HAP-1 (cell line): ENCODE measurements around the gene ZDBF2.
A peak's percentile ranks its signal among the peaks of the same experiment; 100 is the strongest.
"Not testable (repeated sequence)": the region's sequence is repeated elsewhere in the genome, so short reads cannot be mapped to it uniquely, and the experiment has no call there.

ENCODE experiments used
- DNase-seq, 2 experiments: peaks; one replicate each; pipeline ENCODE4 v3.0.0-alpha.2; 2016 to 2020; ENCODE audit warnings: low spot score in 2 of 2
- H3K27me3 ChIP-seq: fragments of 250-450 bp; sonication (Bioruptor Pico); 2 replicates; pipeline ENCODE4 v1.5.1; 2020; ENCODE audit warnings: low read depth, mild to moderate bottlenecking, moderate library complexity
- H3K36me3 ChIP-seq: fragments of 250-450 bp; sonication (Bioruptor Pico); replicated peaks from 2 replicates; pipeline ENCODE4 v1.5.1; 2020; ENCODE audit warnings: mild to moderate bottlenecking
- H3K4me1 ChIP-seq: fragments of 250-450 bp; sonication (Bioruptor Pico); 2 replicates; pipeline ENCODE4 v1.5.1; 2020; ENCODE audit warnings: mild to moderate bottlenecking
- H3K4me3 ChIP-seq: fragments of 250-450 bp; sonication (Bioruptor Pico); 2 replicates; pipeline ENCODE4 v1.5.1; 2020; ENCODE audit warnings: mild to moderate bottlenecking, moderate library complexity
- H3K9me3 ChIP-seq: fragments of 250-450 bp; sonication (Bioruptor Pico); 2 replicates; pipeline ENCODE4 v1.5.1; 2020; ENCODE audit warnings: mild to moderate bottlenecking, moderate library complexity
- in situ Hi-C: fragments of 300-500 bp; cut with MboI; formaldehyde crosslinking; loops from 3 replicates; pipeline ENCODE4 v1.14.3; 2020; ENCODE audit warnings: low sequenced_read_pairs, inconsistent platforms, mixed read lengths

ZDBF2 gene

DNA sequence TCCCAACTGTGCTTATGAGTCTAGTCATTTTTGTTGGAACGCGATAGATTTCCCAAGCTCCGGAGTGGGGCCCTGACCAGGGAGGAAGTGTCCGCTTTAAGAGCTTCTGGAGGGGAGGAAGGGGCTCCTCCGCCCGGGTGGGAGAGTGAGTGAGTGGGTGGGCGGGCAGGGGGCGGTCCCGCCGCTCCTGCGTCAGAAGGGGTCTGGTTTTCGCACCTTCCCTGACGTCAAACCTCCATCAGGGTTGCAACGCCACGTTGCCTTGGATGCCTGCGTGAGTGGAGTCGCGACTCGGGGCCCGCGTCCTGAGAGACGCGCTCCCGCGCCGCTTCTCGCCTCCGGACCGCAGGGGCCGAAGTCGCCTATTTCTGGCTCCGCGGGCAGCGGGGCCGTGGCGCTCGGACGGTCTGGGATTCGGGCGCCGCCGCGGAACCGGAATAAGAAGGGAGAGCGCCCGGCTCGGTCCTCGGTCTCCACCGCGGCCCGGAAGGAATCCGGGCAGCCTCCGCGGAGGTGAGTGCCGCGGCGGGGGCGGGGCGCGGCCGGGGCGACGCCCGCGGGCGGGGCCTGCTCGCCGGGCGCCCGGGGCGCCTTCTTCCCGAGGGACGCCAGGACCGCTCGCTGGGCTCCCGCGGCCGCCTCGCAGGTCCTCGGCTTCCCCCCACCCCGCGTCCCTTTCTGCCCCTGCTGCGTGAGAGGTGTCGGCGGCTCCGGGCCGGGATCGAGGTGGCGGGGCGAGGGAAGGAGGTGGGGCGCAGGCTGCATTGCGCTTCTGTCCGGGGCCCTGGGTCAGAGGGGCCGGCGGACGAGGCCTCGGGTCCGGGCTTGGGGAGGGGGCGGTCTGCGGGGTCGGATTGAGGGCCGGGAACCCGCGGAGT is at the start of gene ZDBF2:
Gene ZDBF2 (plus strand): TSS at position 230 of the 878 bp plus-strand sequence. CDS start 7,187 bp downstream, outside the sequence.
- in situ Hi-C loops = no loop called here
- peak; percentile 38 to 67 for DNase-seq
- peak within 1 kb of the TSS; percentile 66 for H3K4me3 ChIP-seq
- peaks cover 15% of the 10 kb centered on the region for H3K4me1 ChIP-seq
- H3K27me3 ChIP-seq = peaks cover 6% of the 10 kb centered on the region; the same call in 1 of the 2 replicates
- no peaks in the 10 kb centered on the region for H3K36me3 ChIP-seq
- H3K9me3 ChIP-seq = no peaks in the 10 kb centered on the region

DNA sequence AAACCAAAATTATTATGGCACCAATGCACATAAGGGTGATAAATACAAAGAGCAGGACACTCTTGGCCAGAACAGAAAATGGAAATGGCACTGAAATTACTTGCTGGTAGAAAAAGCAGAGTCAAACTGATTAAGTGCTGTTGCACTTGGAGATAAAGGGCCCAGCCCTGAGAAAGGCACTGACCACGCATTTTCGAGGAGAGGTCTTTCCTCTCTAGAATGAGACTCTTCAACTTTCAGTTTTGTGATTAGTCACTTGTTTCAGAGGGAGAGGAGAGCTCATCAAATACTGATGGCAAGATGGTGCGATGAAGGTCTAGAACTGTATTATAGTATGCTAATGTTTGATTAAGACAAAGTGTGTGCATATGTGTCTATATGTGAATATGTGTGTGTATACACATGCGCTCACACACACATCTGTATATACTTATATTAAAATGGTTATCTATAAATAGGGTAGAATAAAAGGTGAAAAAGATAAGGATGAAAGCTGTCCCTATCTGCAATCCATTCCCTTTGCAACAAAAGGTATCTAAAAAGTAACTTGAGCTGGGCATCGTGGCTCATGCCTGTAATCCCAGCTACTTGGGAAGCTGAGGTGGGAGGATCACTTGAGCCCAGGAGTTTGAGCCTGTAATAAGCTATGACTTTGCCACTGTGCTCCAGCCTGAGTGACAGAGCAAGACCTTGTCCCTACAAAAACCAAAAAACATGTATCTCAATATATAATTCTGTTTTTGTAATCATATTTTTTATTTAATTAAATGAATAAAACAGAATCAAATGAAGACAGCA is 48.8 kb upstream of the ZDBF2 start:
- H3K4me1 ChIP-seq = peaks cover 12% of the 10 kb centered on the region
- H3K4me3 ChIP-seq = no peak overlapping the region
- no peak for DNase-seq
- in situ Hi-C loops = no loop called here
- no peaks in the 10 kb centered on the region for H3K36me3 ChIP-seq
- no peaks in the 10 kb centered on the region for H3K27me3 ChIP-seq
- H3K9me3 ChIP-seq = peaks cover 8% of the 10 kb centered on the region; the same call in 1 of the 2 replicates

DNA sequence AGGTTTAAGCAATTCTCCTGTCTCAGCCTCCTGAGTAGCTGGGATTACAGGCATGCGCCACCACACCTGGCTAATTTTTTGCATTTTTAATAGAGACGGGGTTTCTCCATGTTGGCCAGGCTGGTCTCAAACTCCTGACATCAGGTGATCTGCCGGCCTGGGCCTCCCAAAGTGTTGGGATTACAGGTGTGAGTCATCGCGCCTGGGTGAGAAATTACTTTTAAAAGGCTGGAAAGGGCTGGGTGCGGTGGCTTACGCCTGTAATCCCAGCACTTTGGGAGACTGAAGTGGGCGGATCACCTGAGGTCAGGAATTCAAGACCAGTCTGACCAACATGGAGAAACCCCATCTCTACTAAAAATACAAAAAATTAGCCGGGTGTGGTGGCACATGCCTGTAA is 45.8 kb upstream of the ZDBF2 start:
- H3K36me3 ChIP-seq, H3K27me3 ChIP-seq, H3K4me3 ChIP-seq, in situ Hi-C loops, H3K9me3 ChIP-seq, H3K4me1 ChIP-seq, DNase-seq: not testable (repeated sequence)

DNA sequence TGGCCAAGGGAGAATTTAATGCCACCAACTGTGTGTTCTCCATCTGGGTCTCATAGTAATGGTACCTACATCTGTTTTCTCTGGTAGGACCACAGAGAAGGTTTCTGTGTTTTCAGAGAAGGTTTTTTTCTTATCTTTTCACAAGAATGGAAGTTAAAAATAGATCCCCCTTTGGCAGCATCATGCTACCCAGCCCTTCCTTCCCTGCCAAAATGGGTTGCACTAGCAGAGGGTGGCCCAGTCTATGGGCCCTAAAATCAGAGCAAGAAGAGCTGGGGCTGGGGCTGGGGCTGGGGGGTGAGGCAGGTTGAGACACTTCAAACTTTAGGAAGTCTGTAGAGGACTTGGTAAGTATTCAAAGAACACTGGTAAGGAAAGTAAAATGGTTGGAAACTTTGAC is 44.8 kb upstream of the ZDBF2 start:
- H3K9me3 ChIP-seq = peaks cover 4% of the 10 kb centered on the region; the same call in 1 of the 2 replicates
- peaks cover 9% of the 10 kb centered on the region for H3K4me1 ChIP-seq
- H3K4me3 ChIP-seq = no peak overlapping the region
- in situ Hi-C loops = no loop called here
- no peak for DNase-seq
- no peaks in the 10 kb centered on the region for H3K27me3 ChIP-seq
- no peaks in the 10 kb centered on the region for H3K36me3 ChIP-seq

DNA sequence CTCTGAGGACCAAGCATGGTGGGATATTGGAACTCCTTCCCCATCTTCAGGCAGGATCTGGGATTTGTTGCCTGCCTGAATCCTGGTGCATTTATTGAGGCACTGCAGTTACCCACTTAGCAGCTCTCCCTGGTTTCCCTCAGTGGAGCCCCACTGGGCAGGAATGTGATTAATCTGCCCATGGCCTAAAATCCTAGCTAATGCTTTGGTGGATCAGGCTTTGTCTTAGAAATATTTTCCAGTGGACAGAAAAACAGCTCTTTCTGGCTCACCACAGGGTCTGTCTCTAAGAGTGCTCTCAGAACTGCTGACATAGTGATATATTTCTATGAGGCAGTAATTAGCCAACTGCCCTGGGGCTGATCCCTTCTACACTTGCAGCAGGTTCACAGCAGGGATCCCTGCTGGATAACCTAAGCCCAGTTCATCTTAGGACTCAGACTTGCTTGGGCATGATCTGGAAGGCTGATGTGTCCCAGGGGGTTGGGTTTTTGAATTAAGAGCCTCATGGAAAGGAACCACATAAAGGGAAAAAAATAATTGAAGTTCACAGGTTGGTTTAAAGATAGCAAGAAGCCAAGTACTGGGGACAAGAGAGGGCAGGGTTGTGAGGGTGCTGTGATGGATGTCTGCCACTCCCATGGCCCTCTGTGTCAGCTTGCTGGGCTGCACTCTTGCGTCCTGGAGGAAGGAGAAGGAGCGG is 44.3 kb upstream of the ZDBF2 start:
- Histone ChIP-seq H3K36me3 (no peaks in the 10 kb centered on the region), H3K4me1 (peaks cover 9% of the 10 kb centered on the region), H3K4me3 (no peak overlapping the region), H3K9me3 (peaks cover 4% of the 10 kb centered on the region; the same call in 1 of the 2 replicates), H3K27me3 (no peaks in the 10 kb centered on the region)
- in situ Hi-C loops = no loop called here
- DNase-seq = peak; percentile 86 to 88

DNA sequence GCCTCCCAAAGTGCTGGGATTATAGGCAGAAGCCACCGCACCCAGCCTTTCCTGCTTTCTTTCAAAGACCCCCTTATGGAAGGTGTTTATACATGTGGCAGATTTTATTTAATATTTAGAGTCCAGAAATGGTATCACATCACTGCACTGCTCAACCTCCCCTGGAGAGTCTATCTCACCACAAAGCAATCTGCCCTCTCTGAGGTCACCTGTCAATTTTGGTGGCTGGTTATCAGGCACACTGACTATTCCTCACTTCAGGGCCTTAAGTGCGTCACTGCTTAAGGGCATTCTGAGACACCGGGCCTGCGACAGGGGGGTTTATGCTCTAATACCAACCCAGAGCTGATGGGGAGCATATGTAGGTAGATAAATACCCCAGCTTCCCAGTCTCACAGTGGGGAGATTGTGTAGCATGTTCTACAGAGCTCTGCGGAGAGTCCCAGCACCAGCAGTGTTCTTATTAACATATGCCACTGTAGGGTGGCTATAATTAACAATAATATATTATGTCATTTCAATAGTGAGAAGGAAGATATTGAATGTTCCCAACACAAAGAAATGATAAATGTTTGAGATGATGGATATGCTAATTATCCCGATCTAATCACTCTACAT is 42.7 kb upstream of the ZDBF2 start:
- Histone ChIP-seq H3K27me3 (no peaks in the 10 kb centered on the region), H3K4me1 (peaks cover 9% of the 10 kb centered on the region), H3K9me3 (peaks cover 4% of the 10 kb centered on the region; the same call in 1 of the 2 replicates), H3K36me3 (no peaks in the 10 kb centered on the region), H3K4me3 (no peak overlapping the region)
- DNase-seq = no peak
- in situ Hi-C loops = no loop called here

DNA sequence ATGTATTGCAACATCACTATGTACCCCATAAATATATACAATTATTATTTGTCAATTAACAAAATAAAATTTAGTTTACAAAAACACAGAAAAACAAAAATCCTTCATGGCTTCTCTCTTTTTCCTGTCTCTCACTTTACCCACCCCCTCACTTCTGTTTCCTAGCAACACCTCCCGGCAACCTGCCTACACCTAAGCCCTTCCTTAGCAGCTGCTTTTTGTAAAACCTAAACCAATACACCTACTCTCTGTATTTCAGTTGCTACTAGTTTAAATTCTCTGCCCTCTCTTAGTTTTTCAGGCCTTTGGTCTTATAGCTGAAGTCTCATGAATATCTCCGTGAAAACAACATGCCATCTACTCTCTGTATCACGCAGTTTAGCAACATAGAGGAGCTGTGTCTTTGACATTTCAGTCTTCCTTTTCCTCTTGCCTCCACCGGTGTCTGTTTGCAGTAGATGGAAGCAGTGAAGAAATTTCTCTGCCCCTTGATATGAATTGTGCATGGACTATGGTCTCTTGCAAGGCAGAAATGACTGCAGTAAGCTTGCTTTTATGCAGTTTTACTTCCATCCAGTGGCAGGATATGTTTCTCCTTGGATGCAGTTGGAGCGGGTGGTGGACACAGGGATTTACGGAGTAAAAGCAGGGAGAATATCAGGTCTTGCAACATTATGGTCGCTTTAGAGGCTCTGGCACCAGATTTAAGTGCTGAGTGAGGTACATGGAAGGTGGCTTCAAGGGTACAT is 42.0 kb upstream of the ZDBF2 start:
- H3K4me1 ChIP-seq = peaks cover 9% of the 10 kb centered on the region
- no peak for DNase-seq
- in situ Hi-C loops = no loop called here
- H3K36me3 ChIP-seq = no peaks in the 10 kb centered on the region
- H3K27me3 ChIP-seq = no peaks in the 10 kb centered on the region
- H3K4me3 ChIP-seq = no peak overlapping the region
- H3K9me3 ChIP-seq = peaks cover 4% of the 10 kb centered on the region; the same call in 1 of the 2 replicates

DNA sequence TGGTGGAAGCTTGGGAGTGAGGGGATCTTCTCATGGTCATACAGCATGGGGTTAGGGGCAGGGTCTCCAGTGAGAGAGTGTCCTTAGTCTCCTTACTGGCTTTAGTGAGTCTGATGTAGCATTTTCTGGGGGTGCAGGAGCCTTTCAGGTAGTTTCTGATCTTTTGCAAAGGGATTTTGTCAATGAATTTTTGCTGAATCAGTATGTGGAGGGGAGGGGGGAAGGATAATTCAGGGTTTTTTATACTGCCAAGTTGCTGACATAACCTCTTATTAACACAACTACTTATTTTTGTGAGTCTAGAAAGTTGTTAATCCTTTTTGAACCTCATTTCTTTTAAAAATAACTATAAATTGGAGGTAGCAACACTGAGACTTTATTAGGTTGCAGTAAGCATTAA is 35.3 kb upstream of the ZDBF2 start:
- Histone ChIP-seq H3K9me3 (0 out of 2 replicates have a peak, but pooled peaks cover 3% of the 10 kb centered on the region), H3K4me3 (no peak overlapping the region), H3K4me1 (peaks cover 5% of the 10 kb centered on the region), H3K27me3 (no peaks in the 10 kb centered on the region), H3K36me3 (no peaks in the 10 kb centered on the region)
- DNase-seq = no peak
- in situ Hi-C loops = no loop called here

DNA sequence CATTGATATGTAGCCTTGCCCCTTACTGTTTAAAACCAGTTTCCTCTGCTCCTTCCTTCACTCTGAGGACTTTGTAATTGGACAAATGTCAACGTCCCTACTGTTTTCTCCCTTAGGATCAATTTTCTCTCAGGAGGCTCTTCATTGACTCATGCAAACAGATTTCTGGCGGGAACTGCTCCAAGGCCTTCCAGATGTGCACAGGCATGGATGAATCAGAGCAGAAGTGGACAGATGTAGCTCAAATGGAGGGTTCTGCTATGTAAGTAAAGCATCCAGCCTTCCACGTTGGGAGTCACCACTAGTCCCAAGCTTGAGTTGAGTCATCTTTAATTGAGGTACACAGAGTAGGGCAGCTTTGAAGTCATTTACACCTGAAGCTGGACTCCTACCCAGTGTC is 34.1 kb upstream of the ZDBF2 start:
- Histone ChIP-seq H3K27me3 (no peaks in the 10 kb centered on the region), H3K9me3 (0 out of 2 replicates have a peak, but pooled peaks cover 3% of the 10 kb centered on the region), H3K36me3 (no peaks in the 10 kb centered on the region), H3K4me3 (no peak overlapping the region), H3K4me1 (peaks cover 5% of the 10 kb centered on the region)
- DNase-seq = no peak
- in situ Hi-C loops = no loop called here

DNA sequence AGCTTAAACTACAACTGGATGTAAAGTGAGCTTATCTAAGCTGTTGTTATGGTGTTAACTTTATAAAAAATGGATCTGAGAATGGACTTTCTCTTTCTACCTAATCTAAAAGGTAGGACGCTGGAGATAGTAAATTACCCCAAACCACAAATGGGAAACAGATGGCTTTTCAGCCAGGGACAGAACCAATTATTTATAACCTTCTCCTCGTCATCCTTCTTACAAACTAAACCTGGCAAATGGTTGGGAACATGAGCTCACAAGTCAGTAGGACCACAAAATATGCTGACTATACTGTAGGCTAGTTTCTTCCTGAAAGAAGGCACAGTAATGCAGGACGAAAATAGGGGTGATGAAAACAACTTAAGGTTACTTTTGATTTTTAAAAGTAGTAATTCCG is 32.7 kb upstream of the ZDBF2 start:
- Histone ChIP-seq H3K27me3 (no peaks in the 10 kb centered on the region), H3K9me3 (0 out of 2 replicates have a peak, but pooled peaks cover 3% of the 10 kb centered on the region), H3K4me3 (no peak overlapping the region), H3K4me1 (peaks cover 5% of the 10 kb centered on the region), H3K36me3 (no peaks in the 10 kb centered on the region)
- in situ Hi-C loops = no loop called here
- no peak for DNase-seq

DNA sequence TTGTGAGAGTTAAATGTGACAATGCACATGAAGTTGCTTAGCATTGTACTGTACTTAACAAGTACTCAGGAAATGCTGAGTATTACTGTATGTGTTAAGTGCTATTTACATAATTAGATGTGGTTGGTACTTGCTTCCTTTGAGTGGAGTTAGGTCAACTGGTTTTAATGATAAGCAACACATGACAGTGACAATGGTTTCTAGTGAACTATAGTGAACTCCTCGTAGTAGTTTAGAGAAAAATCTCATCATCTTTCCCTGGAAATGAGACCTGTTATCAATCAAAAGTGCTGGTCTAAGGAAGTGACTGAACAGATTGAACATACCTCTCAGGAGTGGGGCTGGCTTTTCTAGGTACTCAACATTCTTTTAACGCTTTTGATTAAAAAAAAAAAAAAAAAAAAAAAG is 29.2 kb upstream of the ZDBF2 start:
- peaks cover 5% of the 10 kb centered on the region for H3K4me1 ChIP-seq
- no peaks in the 10 kb centered on the region for H3K9me3 ChIP-seq
- in situ Hi-C loops = no loop called here
- no peak for DNase-seq
- H3K36me3 ChIP-seq = no peaks in the 10 kb centered on the region
- no peak overlapping the region for H3K4me3 ChIP-seq
- no peaks in the 10 kb centered on the region for H3K27me3 ChIP-seq

DNA sequence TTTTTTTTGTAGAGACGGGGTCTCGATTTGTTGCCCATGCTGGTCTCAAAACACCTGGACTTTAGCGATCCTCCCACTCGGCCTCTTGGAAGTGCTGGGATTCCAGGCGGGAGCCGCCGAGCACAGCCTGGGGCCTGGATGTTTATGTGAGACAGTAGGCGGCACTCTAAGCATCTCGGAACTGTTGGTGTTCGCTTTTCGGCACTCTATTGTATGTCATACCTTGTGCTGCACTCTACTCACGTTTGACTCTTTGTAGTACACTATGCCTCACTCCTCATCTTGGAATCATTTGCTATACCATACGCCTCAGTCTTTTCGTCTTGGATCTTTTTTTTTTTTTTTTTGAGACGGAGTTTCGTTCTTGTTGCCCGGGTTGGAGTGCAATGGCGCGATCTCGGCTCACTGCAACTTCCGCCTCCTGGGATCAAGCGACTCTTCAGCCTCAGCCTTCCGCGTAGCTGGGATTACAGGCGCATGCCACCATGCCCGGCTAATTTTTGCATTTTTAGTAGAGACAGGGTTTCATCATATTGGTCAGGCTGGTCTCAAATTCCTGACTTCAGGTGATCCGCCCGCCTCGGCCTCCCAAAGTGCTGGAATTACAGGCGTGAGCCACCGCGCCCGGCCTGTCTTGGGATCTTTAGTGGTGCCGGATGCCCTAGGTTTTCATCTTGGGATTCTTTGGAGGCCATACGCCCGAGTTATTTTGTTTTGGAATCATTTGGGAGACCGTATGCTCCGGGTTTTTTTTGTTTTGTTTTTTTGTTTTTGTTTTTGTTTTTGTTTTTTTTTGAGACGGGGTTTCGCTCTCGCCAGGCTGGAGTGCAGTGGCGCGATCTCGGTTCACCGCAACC is 24.2 kb upstream of the ZDBF2 start:
- Histone ChIP-seq H3K9me3 (peaks cover 2% of the 10 kb centered on the region; the same call in 1 of the 2 replicates), H3K36me3 (no peaks in the 10 kb centered on the region), H3K4me3 (no peak overlapping the region), H3K27me3 (no peaks in the 10 kb centered on the region), H3K4me1 (no peaks in the 10 kb centered on the region)
- in situ Hi-C loops = no loop called here
- no peak for DNase-seq
